Loucy (cell line): ENCODE data around the gene GRIN2A.

Source experiments
- EZH2phosphoT487 ChIP-seq: fragments of 200-600 bp; IDR thresholded peaks from 2 replicates; pipeline ENCODE4 v1.6.1; 2018; ENCODE audit warnings: antibody characterized with exemption, mild to moderate bottlenecking, moderate library complexity, borderline replicate concordance
- TF ChIP-seq, protein P1 (sequence below): fragments of 200-600 bp; sonication (generic); conservative IDR thresholded peaks from 2 replicates; pipeline ENCODE4 v1.5.1; 2014; ENCODE audit warnings: mild to moderate bottlenecking, antibody characterized with exemption, low read length

DNA sequence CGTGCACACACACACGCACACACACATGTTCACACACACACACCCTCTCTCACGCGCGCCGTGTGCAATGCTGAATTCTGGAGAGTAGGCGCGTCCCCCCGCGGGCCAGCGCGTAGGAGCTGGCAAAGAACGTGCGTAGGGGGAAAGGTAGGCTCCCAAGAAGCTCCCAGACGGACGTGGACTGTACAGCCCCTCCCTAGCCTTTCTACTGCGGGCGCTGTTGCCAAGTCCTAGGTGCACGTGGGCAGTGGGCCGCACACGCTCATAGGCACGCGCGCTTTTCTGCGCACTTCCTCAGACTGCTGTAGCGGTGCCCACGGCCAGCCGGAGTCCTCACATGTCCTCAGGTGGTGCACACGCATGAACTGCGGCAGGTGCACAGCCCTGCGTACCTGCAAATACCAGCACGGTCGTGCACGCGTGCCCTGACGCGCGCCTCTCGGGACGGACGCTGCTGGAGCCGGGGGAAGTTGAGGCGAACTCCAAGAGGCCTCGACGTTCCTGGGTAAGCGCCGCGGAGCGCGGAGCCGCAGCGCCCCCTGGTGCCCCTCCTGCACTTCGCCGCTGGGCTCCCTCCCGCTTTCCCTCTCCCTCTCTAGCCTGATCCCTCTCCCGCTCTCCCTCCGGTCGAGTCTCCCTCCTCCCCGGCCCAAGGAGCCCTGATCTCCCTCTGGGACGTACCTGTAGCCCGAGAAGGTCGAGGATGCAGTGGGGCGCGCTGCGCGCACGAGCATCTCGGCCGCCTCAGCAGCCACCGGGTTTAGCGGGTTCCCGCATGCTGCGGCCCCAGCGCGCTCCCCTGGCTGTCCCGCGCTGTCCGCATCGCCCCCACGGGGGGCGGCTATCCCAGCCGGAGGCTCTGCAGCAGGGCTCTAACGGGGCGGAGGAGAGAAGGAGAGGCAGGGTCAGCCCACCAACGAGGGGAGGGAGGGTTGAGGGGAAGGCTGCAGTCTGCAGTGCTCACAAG, 749 bp downstream of the GRIN2A start:
- TF ChIP-seq EZH2phosphoT487 = no peak
- TF ChIP-seq, protein P1, sequence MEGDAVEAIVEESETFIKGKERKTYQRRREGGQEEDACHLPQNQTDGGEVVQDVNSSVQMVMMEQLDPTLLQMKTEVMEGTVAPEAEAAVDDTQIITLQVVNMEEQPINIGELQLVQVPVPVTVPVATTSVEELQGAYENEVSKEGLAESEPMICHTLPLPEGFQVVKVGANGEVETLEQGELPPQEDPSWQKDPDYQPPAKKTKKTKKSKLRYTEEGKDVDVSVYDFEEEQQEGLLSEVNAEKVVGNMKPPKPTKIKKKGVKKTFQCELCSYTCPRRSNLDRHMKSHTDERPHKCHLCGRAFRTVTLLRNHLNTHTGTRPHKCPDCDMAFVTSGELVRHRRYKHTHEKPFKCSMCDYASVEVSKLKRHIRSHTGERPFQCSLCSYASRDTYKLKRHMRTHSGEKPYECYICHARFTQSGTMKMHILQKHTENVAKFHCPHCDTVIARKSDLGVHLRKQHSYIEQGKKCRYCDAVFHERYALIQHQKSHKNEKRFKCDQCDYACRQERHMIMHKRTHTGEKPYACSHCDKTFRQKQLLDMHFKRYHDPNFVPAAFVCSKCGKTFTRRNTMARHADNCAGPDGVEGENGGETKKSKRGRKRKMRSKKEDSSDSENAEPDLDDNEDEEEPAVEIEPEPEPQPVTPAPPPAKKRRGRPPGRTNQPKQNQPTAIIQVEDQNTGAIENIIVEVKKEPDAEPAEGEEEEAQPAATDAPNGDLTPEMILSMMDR = no peak
